ENCODE results near the gene SIT1.
A peak's percentile ranks its signal among the peaks of the same experiment; 100 is the strongest.

Gene SIT1

DNA sequence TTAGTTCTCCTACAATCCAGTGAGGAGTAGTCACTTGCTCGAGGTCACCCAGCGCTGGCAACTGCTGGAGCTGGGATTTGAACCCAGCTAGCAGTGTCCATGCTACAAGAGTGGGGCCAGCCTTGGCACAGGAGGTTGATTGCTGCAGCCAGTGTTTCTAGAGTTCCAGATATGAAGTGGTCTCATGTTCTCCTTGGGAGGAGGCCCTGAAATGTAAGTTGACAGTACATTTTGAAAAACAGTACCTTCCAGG lies 8.2 kb upstream of the SIT1 start:
- H3K4me1 ChIP-seq (ENCODE audit: control insufficient read depth, insufficient read depth, low read length): peaks cover 8% of the 10 kb centered on the region; the same call in 1 of the 2 replicates
- peak overlapping the region; percentile 93 for H3K27ac ChIP-seq (ENCODE audit: extremely low read depth, low read depth, low read length)
- ChIA-PET CTCF (interaction anchor here (0.6 to 14.5 kb wide), 19 partner anchors 8 to 1563 kb away, joined by 3 to 157 read pairs (median 5); partner anchors contain the start of genes TLN1 and TPM2), POLR2A (interaction anchor here (0.6 to 4.3 kb wide), 15 partner anchors 12 to 586 kb away, joined by 3 to 41 read pairs (median 6); partner anchors contain the start of genes CA9, CREB3, FANCG and TLN1)
- H3K9me3 ChIP-seq (ENCODE audit: control insufficient read depth, insufficient read depth, low read depth, low read length): no peaks in the 10 kb centered on the region
- 0 out of 2 replicates have a peak, but pooled peaks have one; percentile 3 for TF ChIP-seq ZXDB (tag by site-specific recombination; IDR thresholded peaks at IDR 0.05)
- TF ChIP-seq ZFP3 (tag by site-specific recombination; IDR thresholded peaks at IDR 0.05; ENCODE audit: low read depth): no peak
- TF ChIP-seq ZFP69B (tag by site-specific recombination; IDR thresholded peaks at IDR 0.05): 0 out of 2 replicates have a peak, but pooled peaks have one; percentile 47
- H3K4me3 ChIP-seq (ENCODE audit: low read depth, low read length): peak overlapping the region; percentile 70
- H3K36me3 ChIP-seq (ENCODE audit: control insufficient read depth in 2 of 2, insufficient read depth in 1 of 2, low read length in 2 of 2): peaks cover 5 to 38% of the 10 kb centered on the region in 2 experiments

DNA sequence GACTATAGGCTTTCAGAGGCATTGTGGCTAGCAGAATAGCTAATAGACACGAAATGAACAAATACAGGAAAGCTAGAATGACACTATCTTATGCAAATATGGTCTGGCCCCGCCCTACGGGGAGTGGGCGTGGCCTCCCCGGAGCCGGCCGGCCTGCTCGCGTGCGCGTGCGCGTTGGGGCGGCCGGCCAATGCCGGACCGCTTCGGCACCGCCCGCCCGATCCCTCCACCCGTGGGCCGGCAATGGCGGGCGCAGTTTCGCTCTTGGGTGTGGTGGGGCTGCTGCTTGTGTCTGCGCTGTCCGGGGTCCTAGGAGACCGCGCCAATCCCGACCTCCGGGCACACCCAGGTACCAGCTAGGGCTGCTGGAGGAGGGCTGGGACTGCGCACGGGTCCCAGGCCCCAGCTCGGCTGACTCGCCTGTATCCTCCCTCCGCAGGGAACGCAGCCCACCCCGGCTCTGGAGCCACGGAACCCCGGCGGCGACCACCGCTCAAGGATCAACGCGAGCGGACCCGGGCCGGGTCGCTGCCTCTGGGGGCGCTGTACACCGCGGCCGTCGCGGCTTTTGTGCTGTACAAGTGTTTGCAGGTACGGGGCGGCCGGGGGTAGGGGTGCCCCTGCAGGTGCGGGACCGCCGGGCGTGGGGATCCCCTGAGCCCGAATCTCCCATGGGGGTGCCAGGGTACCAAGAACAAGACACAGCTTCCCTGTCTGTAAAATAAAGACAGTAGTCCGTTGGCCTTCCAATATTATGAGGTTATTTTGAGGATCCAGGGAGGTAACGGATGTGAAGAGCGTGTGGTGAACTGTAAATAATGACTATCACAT lies 7.6 kb upstream of the SIT1 start, which contains the start of gene CCDC107:
Gene CCDC107, plus strand, starts transcription at position 156 of the 831 bp plus-strand sequence. Its CDS starts 88 bp downstream, at position 244.
- H3K4me1 ChIP-seq (ENCODE audit: control insufficient read depth, insufficient read depth, low read length): peaks cover 8% of the 10 kb centered on the region; the same call in 1 of the 2 replicates
- H3K27ac ChIP-seq (ENCODE audit: extremely low read depth, low read depth, low read length): peak within 1 kb of the TSS; percentile 93
- H3K4me3 ChIP-seq (ENCODE audit: low read depth, low read length): peak within 1 kb of the TSS; percentile 70
- CTCF ChIA-PET: interaction anchor here (0.6 to 14.5 kb wide), 21 partner anchors 9 to 1562 kb away, joined by 3 to 157 read pairs (median 5); partner anchors contain the start of genes TLN1 and TPM2
- peaks cover 5 to 33% of the 10 kb centered on the region in 2 experiments for H3K36me3 ChIP-seq (ENCODE audit: control insufficient read depth in 2 of 2, insufficient read depth in 1 of 2, low read length in 2 of 2)
- no peaks in the 10 kb centered on the region for H3K9me3 ChIP-seq (ENCODE audit: control insufficient read depth, insufficient read depth, low read depth, low read length)
- POLR2A ChIA-PET: interaction anchor here (0.6 to 4.3 kb wide), 24 partner anchors 11 to 713 kb away, joined by 3 to 41 read pairs (median 4); partner anchors contain the start of genes ATOSB, CREB3, FANCG and GBA2
- TF ChIP-seq ZNF37A (tag by site-specific recombination; IDR thresholded peaks at IDR 0.05): 0 out of 2 replicates have a peak, but pooled peaks have one; percentile 37
- peak; percentile 22; the same call in 1 of the 2 replicates for TF ChIP-seq GLIS1 (tag by site-specific recombination; IDR thresholded peaks at IDR 0.05)
- TF ChIP-seq TCF7L2 (IDR thresholded peaks at IDR 0.05; ENCODE audit: borderline replicate concordance, low read depth, low read length): no peak
- 0 out of 2 replicates have a peak, but pooled peaks have one; percentile 15 for TF ChIP-seq ZNF423 (tag by site-specific recombination; IDR thresholded peaks at IDR 0.05)
- no peak; the same call in 1 of the 2 replicates for TF ChIP-seq ZNF394 (tag by site-specific recombination; IDR thresholded peaks at IDR 0.05; ENCODE audit: borderline replicate concordance)
- TF ChIP-seq ZBTB48 (tag by site-specific recombination; IDR thresholded peaks at IDR 0.05): peak; percentile 74
- TF ChIP-seq ZNF501 (tag by site-specific recombination; IDR thresholded peaks at IDR 0.05): peak; percentile 39
- TF ChIP-seq ZNF610 (tag by site-specific recombination; IDR thresholded peaks at IDR 0.05; ENCODE audit: borderline replicate concordance): 0 out of 2 replicates have a peak, but pooled peaks have one; percentile 38
- no peak for TF ChIP-seq ZNF544 (tag by site-specific recombination; IDR thresholded peaks at IDR 0.05)
- TF ChIP-seq, protein P1, sequence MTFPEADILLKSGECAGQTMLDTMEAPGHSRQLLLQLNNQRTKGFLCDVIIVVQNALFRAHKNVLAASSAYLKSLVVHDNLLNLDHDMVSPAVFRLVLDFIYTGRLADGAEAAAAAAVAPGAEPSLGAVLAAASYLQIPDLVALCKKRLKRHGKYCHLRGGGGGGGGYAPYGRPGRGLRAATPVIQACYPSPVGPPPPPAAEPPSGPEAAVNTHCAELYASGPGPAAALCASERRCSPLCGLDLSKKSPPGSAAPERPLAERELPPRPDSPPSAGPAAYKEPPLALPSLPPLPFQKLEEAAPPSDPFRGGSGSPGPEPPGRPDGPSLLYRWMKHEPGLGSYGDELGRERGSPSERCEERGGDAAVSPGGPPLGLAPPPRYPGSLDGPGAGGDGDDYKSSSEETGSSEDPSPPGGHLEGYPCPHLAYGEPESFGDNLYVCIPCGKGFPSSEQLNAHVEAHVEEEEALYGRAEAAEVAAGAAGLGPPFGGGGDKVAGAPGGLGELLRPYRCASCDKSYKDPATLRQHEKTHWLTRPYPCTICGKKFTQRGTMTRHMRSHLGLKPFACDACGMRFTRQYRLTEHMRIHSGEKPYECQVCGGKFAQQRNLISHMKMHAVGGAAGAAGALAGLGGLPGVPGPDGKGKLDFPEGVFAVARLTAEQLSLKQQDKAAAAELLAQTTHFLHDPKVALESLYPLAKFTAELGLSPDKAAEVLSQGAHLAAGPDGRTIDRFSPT (tag by site-specific recombination; IDR thresholded peaks at IDR 0.05): peak; percentile 61
- peak; percentile 76; the same call in 1 of the 2 replicates for TF ChIP-seq ZNF777 (tag by site-specific recombination; IDR thresholded peaks at IDR 0.05; ENCODE audit: borderline replicate concordance)
- TF ChIP-seq ZNF404 (tag by site-specific recombination; IDR thresholded peaks at IDR 0.05): no peak
- TF ChIP-seq ZNF335 (tag by site-specific recombination; conservative IDR thresholded peaks at IDR 0.05): peak; percentile 70
- peak; percentile 90 for TF ChIP-seq ZBTB6 (tag by site-specific recombination; IDR thresholded peaks at IDR 0.05)
- TF ChIP-seq ZNF692 (tag by site-specific recombination; IDR thresholded peaks at IDR 0.05): peak; percentile 31; the same call in 1 of the 2 replicates
- 0 out of 2 replicates have a peak, but pooled peaks have one; percentile 18 for TF ChIP-seq ZIC2 (tag by site-specific recombination; IDR thresholded peaks at IDR 0.05)
- TF ChIP-seq, protein P2, sequence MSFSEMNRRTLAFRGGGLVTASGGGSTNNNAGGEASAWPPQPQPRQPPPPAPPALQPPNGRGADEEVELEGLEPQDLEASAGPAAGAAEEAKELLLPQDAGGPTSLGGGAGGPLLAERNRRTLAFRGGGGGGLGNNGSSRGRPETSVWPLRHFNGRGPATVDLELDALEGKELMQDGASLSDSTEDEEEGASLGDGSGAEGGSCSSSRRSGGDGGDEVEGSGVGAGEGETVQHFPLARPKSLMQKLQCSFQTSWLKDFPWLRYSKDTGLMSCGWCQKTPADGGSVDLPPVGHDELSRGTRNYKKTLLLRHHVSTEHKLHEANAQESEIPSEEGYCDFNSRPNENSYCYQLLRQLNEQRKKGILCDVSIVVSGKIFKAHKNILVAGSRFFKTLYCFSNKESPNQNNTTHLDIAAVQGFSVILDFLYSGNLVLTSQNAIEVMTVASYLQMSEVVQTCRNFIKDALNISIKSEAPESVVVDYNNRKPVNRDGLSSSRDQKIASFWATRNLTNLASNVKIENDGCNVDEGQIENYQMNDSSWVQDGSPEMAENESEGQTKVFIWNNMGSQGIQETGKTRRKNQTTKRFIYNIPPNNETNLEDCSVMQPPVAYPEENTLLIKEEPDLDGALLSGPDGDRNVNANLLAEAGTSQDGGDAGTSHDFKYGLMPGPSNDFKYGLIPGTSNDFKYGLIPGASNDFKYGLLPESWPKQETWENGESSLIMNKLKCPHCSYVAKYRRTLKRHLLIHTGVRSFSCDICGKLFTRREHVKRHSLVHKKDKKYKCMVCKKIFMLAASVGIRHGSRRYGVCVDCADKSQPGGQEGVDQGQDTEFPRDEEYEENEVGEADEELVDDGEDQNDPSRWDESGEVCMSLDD (tag by site-specific recombination; IDR thresholded peaks at IDR 0.05): peak; percentile 77
- TF ChIP-seq ZXDB (tag by site-specific recombination; IDR thresholded peaks at IDR 0.05): peak; percentile 96
- TF ChIP-seq ZNF426 (tag by site-specific recombination; IDR thresholded peaks at IDR 0.05): no peak
- peak; percentile 43; the same call in 1 of the 2 replicates for TF ChIP-seq ZNF660 (tag by site-specific recombination; IDR thresholded peaks at IDR 0.05)
- TF ChIP-seq ZBTB8A (tag by site-specific recombination; IDR thresholded peaks at IDR 0.05): peak; percentile 60
- peak; percentile 19 for TF ChIP-seq ZFHX2 (tag by site-specific recombination; conservative IDR thresholded peaks at IDR 0.05)
- TF ChIP-seq ZNF350 (tag by site-specific recombination; IDR thresholded peaks at IDR 0.05): no peak
- no peak for TF ChIP-seq ZNF202 (tag by site-specific recombination; IDR thresholded peaks at IDR 0.05; ENCODE audit: borderline replicate concordance)
